ENCODE data around the gene MAN1B1. TPM values are rescaled to one million over a fixed set of nuclear protein-coding genes. Genes with fewer than 3 reads are reported as not detected.
A peak's percentile ranks its signal among the peaks of the same experiment; 100 is the strongest.

Gene MAN1B1
- total RNA-seq, 1 experiment from 2014 or later = 50.9 TPM

DNA sequence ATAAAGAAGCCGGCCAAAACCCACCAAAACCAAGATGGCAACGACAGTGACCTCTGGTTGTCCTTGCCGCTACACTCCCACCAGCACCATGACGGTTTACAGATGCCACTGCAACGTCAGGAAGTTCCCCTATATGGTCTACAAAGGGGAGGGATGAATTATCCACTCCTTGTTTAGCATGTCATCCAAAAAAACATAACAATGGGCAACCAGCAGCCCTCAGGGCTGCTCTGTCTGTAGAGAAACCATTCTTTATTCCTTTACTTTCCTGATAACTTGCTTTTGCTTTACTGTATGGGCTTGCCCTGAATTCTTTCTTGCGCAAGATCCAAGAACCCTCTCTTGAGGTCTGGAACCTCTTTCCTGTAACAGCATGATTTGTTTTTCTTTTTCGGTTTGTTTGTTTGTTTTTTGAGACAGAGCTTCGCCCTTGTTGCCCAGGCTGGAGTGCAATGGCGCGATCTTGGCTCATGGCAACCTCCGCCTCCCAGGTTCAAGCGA lies 11.5 kb upstream of the MAN1B1 start:
- no peak overlapping the region for H2AFZ ChIP-seq (ENCODE audit: low read depth, low read length, poor library complexity, severe bottlenecking)
- DNase-seq (ENCODE audit: low read depth, low spot score) = no peak
- H3K9me2 ChIP-seq (ENCODE audit: insufficient read depth) = no peaks in the 10 kb centered on the region
- no peaks in the 10 kb centered on the region for H3K27me3 ChIP-seq (ENCODE audit: insufficient read depth, low read length)
- no peaks in the 10 kb centered on the region for H3K9me3 ChIP-seq (ENCODE audit: control insufficient read depth in 1 of 2, insufficient read depth in 1 of 2, low read depth in 1 of 2, low read length in 2 of 2)
- no peak overlapping the region for H3K4me2 ChIP-seq (ENCODE audit: low read length)
- peaks cover 6% of the 10 kb centered on the region; the same call in 1 of the 2 replicates for H3K79me2 ChIP-seq (ENCODE audit: insufficient read depth, low read length)
- CTCF ChIA-PET = no interaction called here
- TF ChIP-seq SRF (IDR thresholded peaks at IDR 0.05; ENCODE audit: low read depth) (no peak), ZFX (IDR thresholded peaks at IDR 0.05) (no peak), CBX3 (IDR thresholded peaks at IDR 0.05; ENCODE audit: low read depth) (no peak), RAD21 (IDR thresholded peaks at IDR 0.05; ENCODE audit: low read depth) (no peak), FOSL1 (IDR thresholded peaks at IDR 0.05; ENCODE audit: low read depth) (no peak), SIN3A (IDR thresholded peaks at IDR 0.05; ENCODE audit: low read depth) (no peak)
- POLR2A ChIA-PET = no interaction called here
- no TSS peak for BruUV-seq (replicated peaks)
- H3K4me1 ChIP-seq (ENCODE audit: control insufficient read depth in 1 of 2, insufficient read depth in 2 of 2, low read length in 2 of 2) = peaks cover 19 to 43% of the 10 kb centered on the region in 2 experiments
- no peak overlapping the region for H3K27ac ChIP-seq (ENCODE audit: low read depth, low read length)
- H3K36me3 ChIP-seq (ENCODE audit: control insufficient read depth in 1 of 2, insufficient read depth in 2 of 2, low read length in 2 of 2) = 0 out of 4 replicates have a peak, but pooled peaks cover 0 to 8% of the 10 kb centered on the region in 2 experiments
- no peak overlapping the region for H3K9ac ChIP-seq (ENCODE audit: low read length)
- RAD21 ChIA-PET (ENCODE audit: low non-redundant PET in 1 of 2, low total read pairs in 2 of 2, uncharacterized antibody in 2 of 2, unreplicated experiment in 2 of 2) = no interaction called here
- no peak overlapping the region for H3K4me3 ChIP-seq (replicated peaks in 1 of 2; ENCODE audit: low read depth in 1 of 2, low read length in 2 of 2)
- H4K20me1 ChIP-seq (ENCODE audit: insufficient read depth) = no peaks in the 10 kb centered on the region
- no peak for ATAC-seq
- intact Hi-C loops (cut with micrococcal nuclease) = no loop called here

DNA sequence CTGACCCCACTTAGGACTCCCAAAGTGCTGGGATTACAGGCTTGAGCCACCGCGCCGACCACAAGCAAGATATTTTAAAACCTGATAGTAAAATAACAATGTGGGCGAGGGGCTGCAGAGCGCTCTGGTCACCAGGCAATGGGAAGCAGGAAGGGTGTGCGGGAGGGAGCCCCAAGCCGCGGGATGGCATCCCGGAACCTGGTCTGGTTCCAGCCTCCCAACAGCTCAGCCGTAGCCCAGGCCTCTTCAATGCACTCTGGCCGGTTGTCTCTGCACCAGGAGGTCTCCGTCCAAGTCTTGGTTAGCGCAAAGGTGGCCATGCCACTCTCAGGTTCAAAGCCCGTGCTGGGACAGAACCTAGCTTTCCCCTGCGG lies 10.2 kb upstream of the MAN1B1 start:
- Histone ChIP-seq H3K27ac (ENCODE audit: low read depth, low read length) (peak overlapping the region; percentile 66), H3K4me1 (ENCODE audit: control insufficient read depth in 1 of 2, insufficient read depth in 2 of 2, low read length in 2 of 2) (peaks cover 11 to 34% of the 10 kb centered on the region in 2 experiments), H3K27me3 (ENCODE audit: insufficient read depth, low read length) (no peaks in the 10 kb centered on the region), H3K9ac (ENCODE audit: low read length) (peak overlapping the region; percentile 61), H3K9me2 (ENCODE audit: insufficient read depth) (no peaks in the 10 kb centered on the region), H2AFZ (ENCODE audit: low read depth, low read length, poor library complexity, severe bottlenecking) (peak overlapping the region; percentile 32), H3K36me3 (ENCODE audit: control insufficient read depth in 1 of 2, insufficient read depth in 2 of 2, low read length in 2 of 2) (peaks cover 0 to 8% of the 10 kb centered on the region in 2 experiments; a peak in 1 of 4 replicates), H4K20me1 (ENCODE audit: insufficient read depth) (no peaks in the 10 kb centered on the region), H3K4me3 (replicated peaks in 1 of 2; ENCODE audit: low read depth in 1 of 2, low read length in 2 of 2) (peak overlapping the region; percentile 52 to 57), H3K9me3 (ENCODE audit: control insufficient read depth in 1 of 2, insufficient read depth in 1 of 2, low read depth in 1 of 2, low read length in 2 of 2) (no peaks in the 10 kb centered on the region), H3K4me2 (ENCODE audit: low read length) (peak overlapping the region; percentile 89), H3K79me2 (ENCODE audit: insufficient read depth, low read length) (peaks cover 4% of the 10 kb centered on the region; the same call in 1 of the 2 replicates)
- ATAC-seq (no peak), DNase-seq (ENCODE audit: low read depth, low spot score) (no peak)
- TF ChIP-seq EZH2 (IDR thresholded peaks at IDR 0.05) = no peak
- TF ChIP-seq SIN3A (IDR thresholded peaks at IDR 0.05; ENCODE audit: low read depth) = no peak
- no peak for TF ChIP-seq EZH2phosphoT487 (IDR thresholded peaks at IDR 0.05; ENCODE audit: borderline replicate concordance)
- TF ChIP-seq YY1 (IDR thresholded peaks at IDR 0.05; ENCODE audit: extremely low read depth, insufficient replicate concordance, low read depth, low read length) = no peak
- TF ChIP-seq EGR1 (IDR thresholded peaks at IDR 0.05; ENCODE audit: low read depth) = no peak
- no peak for TF ChIP-seq CEBPB (IDR thresholded peaks at IDR 0.05; ENCODE audit: low read depth)
- no peak for TF ChIP-seq RAD21 (IDR thresholded peaks at IDR 0.05; ENCODE audit: low read depth)
- TF ChIP-seq, protein P1, sequence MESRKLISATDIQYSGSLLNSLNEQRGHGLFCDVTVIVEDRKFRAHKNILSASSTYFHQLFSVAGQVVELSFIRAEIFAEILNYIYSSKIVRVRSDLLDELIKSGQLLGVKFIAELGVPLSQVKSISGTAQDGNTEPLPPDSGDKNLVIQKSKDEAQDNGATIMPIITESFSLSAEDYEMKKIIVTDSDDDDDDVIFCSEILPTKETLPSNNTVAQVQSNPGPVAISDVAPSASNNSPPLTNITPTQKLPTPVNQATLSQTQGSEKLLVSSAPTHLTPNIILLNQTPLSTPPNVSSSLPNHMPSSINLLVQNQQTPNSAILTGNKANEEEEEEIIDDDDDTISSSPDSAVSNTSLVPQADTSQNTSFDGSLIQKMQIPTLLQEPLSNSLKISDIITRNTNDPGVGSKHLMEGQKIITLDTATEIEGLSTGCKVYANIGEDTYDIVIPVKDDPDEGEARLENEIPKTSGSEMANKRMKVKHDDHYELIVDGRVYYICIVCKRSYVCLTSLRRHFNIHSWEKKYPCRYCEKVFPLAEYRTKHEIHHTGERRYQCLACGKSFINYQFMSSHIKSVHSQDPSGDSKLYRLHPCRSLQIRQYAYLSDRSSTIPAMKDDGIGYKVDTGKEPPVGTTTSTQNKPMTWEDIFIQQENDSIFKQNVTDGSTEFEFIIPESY (IDR thresholded peaks at IDR 0.05; ENCODE audit: extremely low read depth, insufficient replicate concordance, low read length) = no peak
- no peak for TF ChIP-seq ZFX (IDR thresholded peaks at IDR 0.05)
- no peak for TF ChIP-seq FOSL1 (IDR thresholded peaks at IDR 0.05; ENCODE audit: low read depth)
- ChIA-PET RAD21 (ENCODE audit: low non-redundant PET in 1 of 2, low total read pairs in 2 of 2, uncharacterized antibody in 2 of 2, unreplicated experiment in 2 of 2) (interaction anchor here in 1 of 2 experiments (0.8 kb wide), 1 partner anchor 8 kb away, joined by 5 read pairs; no protein-coding TSS in a partner anchor), POLR2A (interaction anchor here (1.0 to 2.1 kb wide), 3 partner anchors 10 to 165 kb away, joined by 3 to 6 read pairs (median 3); partner anchors contain the start of gene MAN1B1), CTCF (interaction anchor here (1.0 to 2.1 kb wide), 3 partner anchors 8 to 30 kb away, joined by 4 to 12 read pairs (median 4); partner anchors contain the start of gene NPDC1)
- BruUV-seq (replicated peaks) = no TSS peak
- intact Hi-C loops (cut with micrococcal nuclease) = no loop called here

All from HCT116 (cell line).